ENCODE measurements around the gene SUMF1.

Gene SUMF1

DNA sequence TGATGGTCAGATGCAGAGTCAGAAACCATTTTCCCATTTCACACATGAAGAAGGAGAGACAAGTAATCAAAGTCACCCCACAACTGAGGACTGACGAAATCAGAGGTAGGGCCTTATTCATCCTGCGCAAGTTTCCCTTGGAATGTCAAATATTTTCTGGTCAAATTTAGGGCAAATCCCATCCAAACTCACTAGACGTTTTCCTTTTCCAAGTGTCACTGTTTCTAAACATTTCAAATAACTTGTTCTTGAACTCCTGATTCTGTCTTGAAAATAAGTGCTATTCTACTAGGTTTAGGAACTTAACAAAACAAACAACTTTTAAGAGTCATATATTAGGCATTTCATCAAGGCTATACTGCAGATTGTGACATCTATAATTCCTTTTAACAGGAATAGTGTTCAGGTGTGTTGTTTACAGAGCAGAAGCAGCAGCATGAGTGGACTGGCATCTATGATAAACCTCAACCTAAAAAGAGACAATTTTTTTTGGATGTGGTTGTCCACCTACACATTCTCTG, 40.7 kb downstream of the SUMF1 start:
- Mint-ChIP-seq H3K9me3 (peaks cover 4% of the 10 kb centered on the region), H3K4me1 (ENCODE audit: low read depth) (peaks cover 18% of the 10 kb centered on the region)
- intact Hi-C loops (cut with micrococcal nuclease): no loop called here

DNA sequence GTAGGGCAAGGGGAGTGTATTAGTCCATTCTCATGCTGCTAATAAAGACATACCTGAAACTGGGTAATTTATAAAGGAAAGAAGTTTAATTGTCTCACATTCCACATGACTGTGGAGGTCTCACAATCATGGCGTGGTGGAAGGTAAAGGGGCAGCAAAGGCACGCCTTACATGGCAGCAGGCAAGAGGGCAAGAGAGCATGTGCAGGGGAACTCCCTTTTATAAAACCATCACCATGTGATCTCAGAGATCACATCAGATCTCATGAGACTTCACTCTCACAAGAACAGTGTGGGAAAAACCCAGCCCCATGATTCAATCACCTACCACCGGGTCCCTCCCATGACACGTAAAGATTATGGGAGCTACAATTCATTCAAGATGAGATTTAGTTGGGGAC, 41.4 kb downstream of the SUMF1 start:
- peaks cover 18% of the 10 kb centered on the region for H3K4me1 Mint-ChIP-seq (ENCODE audit: low read depth)
- H3K27ac Mint-ChIP-seq: no peak overlapping the region
- no peaks in the 10 kb centered on the region for H3K27me3 Mint-ChIP-seq
- H3K4me3 Mint-ChIP-seq: no peak overlapping the region
- H3K9me3 Mint-ChIP-seq: no peaks in the 10 kb centered on the region
- H3K36me3 Mint-ChIP-seq (ENCODE audit: low read depth): peaks cover 33% of the 10 kb centered on the region
- intact Hi-C loops (cut with micrococcal nuclease): no loop called here

More for the DNA sequence above, 40.7 kb downstream of the SUMF1 start:
- peaks cover 38% of the 10 kb centered on the region for H3K36me3 Mint-ChIP-seq (ENCODE audit: low read depth)
- H3K27ac Mint-ChIP-seq: no peak overlapping the region
- no peaks in the 10 kb centered on the region for H3K27me3 Mint-ChIP-seq
- H3K4me3 Mint-ChIP-seq: no peak overlapping the region

- Mint-ChIP-seq H3K4me3 (no peak overlapping the region), H3K27me3 (no peaks in the 10 kb centered on the region), H3K27ac (no peak overlapping the region), H3K4me1 (ENCODE audit: low read depth) (peaks cover 18% of the 10 kb centered on the region), H3K36me3 (ENCODE audit: low read depth) (peaks cover 27% of the 10 kb centered on the region), H3K9me3 (no peaks in the 10 kb centered on the region)
- intact Hi-C loops (cut with micrococcal nuclease): no loop called here
Observed at GRCh38 chr3:4425055-4425454, 42.0 kb downstream of the SUMF1 start.

- H3K27me3 Mint-ChIP-seq: no peaks in the 10 kb centered on the region
- peaks cover 19% of the 10 kb centered on the region for H3K4me1 Mint-ChIP-seq (ENCODE audit: low read depth)
- intact Hi-C loops (cut with micrococcal nuclease): no loop called here
- no peak overlapping the region for H3K4me3 Mint-ChIP-seq
- H3K36me3 Mint-ChIP-seq (ENCODE audit: low read depth): peaks cover 58% of the 10 kb centered on the region
- H3K9me3 Mint-ChIP-seq: no peaks in the 10 kb centered on the region
- peak overlapping the region; percentile 76 for H3K27ac Mint-ChIP-seq
Observed at GRCh38 chr3:4421121-4421520, 45.9 kb downstream of the SUMF1 start.

GRCh38 chr3:4419920-4420319, 47.1 kb downstream of the SUMF1 start:
- Mint-ChIP-seq H3K4me3 (no peak overlapping the region), H3K27ac (no peak overlapping the region), H3K4me1 (ENCODE audit: low read depth) (peaks cover 11% of the 10 kb centered on the region), H3K36me3 (ENCODE audit: low read depth) (peaks cover 61% of the 10 kb centered on the region), H3K9me3 (no peaks in the 10 kb centered on the region), H3K27me3 (no peaks in the 10 kb centered on the region)
- intact Hi-C loops (cut with micrococcal nuclease): no loop called here

DNA sequence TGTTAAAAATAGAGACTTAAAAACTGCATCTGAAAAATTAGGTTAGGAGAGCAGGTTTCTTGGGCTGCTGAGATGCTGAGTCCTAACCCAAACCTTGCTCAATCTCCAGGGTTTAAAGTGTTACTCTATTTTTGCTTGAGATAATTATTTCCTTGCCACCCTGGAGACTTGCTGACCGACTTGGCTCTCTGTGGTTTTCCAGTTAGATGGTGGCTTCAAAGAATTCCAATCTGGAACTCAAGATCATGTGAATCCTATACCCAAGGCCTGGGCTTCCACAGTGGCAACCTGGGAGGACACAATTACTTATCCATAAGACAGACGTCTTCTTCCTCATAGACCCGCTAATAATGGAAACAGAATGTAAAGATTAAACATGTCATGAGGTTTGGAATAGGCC, 47.7 kb downstream of the SUMF1 start:
- H3K27ac Mint-ChIP-seq: peak overlapping the region; percentile 46
- intact Hi-C loops (cut with micrococcal nuclease): no loop called here
- no peak overlapping the region for H3K4me3 Mint-ChIP-seq
- no peaks in the 10 kb centered on the region for H3K27me3 Mint-ChIP-seq
- no peaks in the 10 kb centered on the region for H3K9me3 Mint-ChIP-seq
- H3K4me1 Mint-ChIP-seq (ENCODE audit: low read depth): peaks cover 11% of the 10 kb centered on the region
- peaks cover 65% of the 10 kb centered on the region for H3K36me3 Mint-ChIP-seq (ENCODE audit: low read depth)

DNA sequence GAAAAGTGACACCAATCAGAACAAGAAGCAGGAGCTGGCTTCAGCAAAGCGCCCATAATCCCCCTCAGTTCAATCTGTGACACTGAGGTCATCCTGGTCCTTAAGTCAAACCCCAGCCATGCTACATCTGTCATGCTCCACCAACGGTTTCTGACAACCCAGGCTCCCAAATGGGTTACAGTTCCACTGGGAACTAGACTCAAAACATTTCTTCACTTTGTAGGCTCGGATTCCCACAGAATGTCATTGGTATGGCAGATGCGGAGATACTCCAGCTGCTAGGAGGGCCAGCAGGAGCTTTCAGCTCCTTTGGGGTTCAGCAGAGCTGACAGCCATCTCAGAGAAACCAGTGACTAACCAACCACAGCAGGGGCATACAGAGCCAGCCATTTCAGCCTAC, 48.9 kb downstream of the SUMF1 start:
- Mint-ChIP-seq H3K36me3 (ENCODE audit: low read depth) (peaks cover 56% of the 10 kb centered on the region), H3K27ac (peak overlapping the region; percentile 46), H3K9me3 (no peaks in the 10 kb centered on the region), H3K27me3 (no peaks in the 10 kb centered on the region), H3K4me1 (ENCODE audit: low read depth) (peaks cover 11% of the 10 kb centered on the region), H3K4me3 (no peak overlapping the region)
- intact Hi-C loops (cut with micrococcal nuclease): no loop called here

- intact Hi-C loops (cut with micrococcal nuclease): no loop called here
- peak overlapping the region; percentile 46 for H3K27ac Mint-ChIP-seq
- no peak overlapping the region for H3K4me3 Mint-ChIP-seq
- peaks cover 11% of the 10 kb centered on the region for H3K4me1 Mint-ChIP-seq (ENCODE audit: low read depth)
- peaks cover 62% of the 10 kb centered on the region for H3K36me3 Mint-ChIP-seq (ENCODE audit: low read depth)
- H3K9me3 Mint-ChIP-seq: no peaks in the 10 kb centered on the region
- H3K27me3 Mint-ChIP-seq: no peaks in the 10 kb centered on the region
Observed at GRCh38 chr3:4417449-4417848, 49.6 kb downstream of the SUMF1 start.

DNA sequence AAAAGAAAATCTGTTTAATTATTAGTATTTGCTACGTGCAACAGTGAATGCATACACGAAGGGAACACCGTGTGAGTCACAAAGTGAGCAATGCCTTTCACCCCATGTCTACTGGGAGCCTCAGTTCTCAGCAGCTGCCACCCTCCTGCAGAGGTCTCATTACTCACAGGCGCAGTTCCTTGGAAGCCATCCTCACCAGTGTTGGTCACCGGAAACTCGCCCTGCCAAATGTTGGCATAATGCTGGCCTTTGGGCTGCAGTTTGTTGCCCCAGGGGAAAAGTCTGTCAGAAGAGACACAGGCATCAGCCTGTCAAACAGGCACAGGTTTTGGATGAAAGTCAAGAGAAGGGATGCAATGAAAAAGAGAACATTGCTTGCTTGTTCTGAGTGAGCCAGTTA, 50.1 kb downstream of the SUMF1 start:
- Mint-ChIP-seq H3K27ac (peak overlapping the region; percentile 46), H3K27me3 (no peaks in the 10 kb centered on the region), H3K4me1 (ENCODE audit: low read depth) (peaks cover 11% of the 10 kb centered on the region), H3K36me3 (ENCODE audit: low read depth) (peaks cover 67% of the 10 kb centered on the region), H3K9me3 (no peaks in the 10 kb centered on the region), H3K4me3 (no peak overlapping the region)
- intact Hi-C loops (cut with micrococcal nuclease): no loop called here

DNA sequence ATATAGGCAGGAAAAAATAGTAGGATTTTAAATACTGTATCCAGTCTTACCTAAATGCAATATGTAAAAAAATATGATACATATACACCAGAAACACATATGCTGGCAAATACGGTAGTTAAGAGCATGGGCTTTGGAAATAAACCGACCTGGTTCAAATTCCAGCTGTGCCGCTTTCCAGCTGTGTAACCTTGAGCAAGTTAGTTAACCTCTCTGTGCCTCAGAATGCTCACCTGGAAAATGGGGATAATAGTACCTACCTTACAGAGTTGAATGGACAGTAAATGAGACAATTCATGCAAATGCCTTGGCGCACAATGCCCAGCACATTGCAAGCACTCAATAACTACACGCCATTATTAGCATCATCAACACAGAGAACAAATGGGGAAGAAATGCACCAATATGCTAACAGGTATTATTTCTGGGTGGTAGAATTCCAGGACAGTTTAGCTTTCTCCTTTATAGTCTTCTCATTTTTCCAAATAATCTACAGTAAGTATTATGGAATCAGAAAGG, 50.6 kb downstream of the SUMF1 start:
- intact Hi-C loops (cut with micrococcal nuclease): no loop called here
- Mint-ChIP-seq H3K9me3 (no peaks in the 10 kb centered on the region), H3K4me3 (no peak overlapping the region), H3K27ac (no peak overlapping the region), H3K4me1 (ENCODE audit: low read depth) (peaks cover 11% of the 10 kb centered on the region), H3K36me3 (ENCODE audit: low read depth) (peaks cover 71% of the 10 kb centered on the region), H3K27me3 (no peaks in the 10 kb centered on the region)

DNA sequence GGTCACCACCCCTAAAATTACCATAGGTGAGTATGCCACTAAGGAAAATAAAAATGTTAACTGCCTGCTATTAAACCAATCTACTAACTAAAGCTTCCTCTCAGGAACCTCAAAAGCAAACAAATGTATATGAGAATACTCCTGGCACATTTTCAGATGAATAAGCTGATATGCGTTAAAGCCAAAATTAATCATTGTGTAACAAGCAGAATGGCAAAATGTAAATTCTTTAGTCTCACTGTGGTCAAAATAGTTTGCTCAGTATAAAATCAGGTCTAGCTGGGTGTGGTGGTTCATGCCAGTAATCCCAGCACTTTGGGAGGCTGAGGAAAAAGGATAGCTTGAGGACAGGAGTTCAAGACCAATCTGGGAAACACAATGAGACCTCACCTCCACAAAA, 53.6 kb downstream of the SUMF1 start:
- Mint-ChIP-seq H3K4me3 (no peak overlapping the region), H3K27ac (no peak overlapping the region), H3K9me3 (no peaks in the 10 kb centered on the region), H3K4me1 (ENCODE audit: low read depth) (peaks cover 23% of the 10 kb centered on the region), H3K27me3 (no peaks in the 10 kb centered on the region), H3K36me3 (ENCODE audit: low read depth) (peaks cover 82% of the 10 kb centered on the region)
- intact Hi-C loops (cut with micrococcal nuclease): no loop called here

- H3K4me3 Mint-ChIP-seq: no peak overlapping the region
- intact Hi-C loops (cut with micrococcal nuclease): no loop called here
- H3K27ac Mint-ChIP-seq: no peak overlapping the region
- peaks cover 12% of the 10 kb centered on the region for H3K4me1 Mint-ChIP-seq (ENCODE audit: low read depth)
- H3K27me3 Mint-ChIP-seq: no peaks in the 10 kb centered on the region
- H3K36me3 Mint-ChIP-seq (ENCODE audit: low read depth): peaks cover 81% of the 10 kb centered on the region
- no peaks in the 10 kb centered on the region for H3K9me3 Mint-ChIP-seq
Observed at GRCh38 chr3:4411833-4412232, 55.2 kb downstream of the SUMF1 start.

DNA sequence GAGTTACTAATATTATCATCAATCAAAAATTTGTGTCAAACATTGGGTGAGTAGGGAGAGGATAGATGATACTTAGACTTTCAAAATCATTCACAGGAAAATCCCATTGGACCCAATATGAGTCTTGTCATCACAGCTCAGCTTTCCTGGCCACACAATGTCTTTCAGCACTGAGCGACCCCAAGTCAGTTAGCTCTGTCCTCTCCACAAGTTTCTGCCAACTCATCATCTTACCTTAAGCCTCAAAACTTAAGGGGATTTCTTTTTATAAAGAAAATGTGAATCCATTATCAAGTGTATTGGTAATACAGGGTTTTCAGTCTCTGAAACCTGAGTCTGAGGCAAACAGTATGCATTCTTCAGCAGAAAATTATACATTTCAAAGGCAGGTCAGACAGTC, 55.8 kb downstream of the SUMF1 start:
- peaks cover 12% of the 10 kb centered on the region for H3K4me1 Mint-ChIP-seq (ENCODE audit: low read depth)
- no peaks in the 10 kb centered on the region for H3K27me3 Mint-ChIP-seq
- H3K4me3 Mint-ChIP-seq: no peak overlapping the region
- no peaks in the 10 kb centered on the region for H3K9me3 Mint-ChIP-seq
- intact Hi-C loops (cut with micrococcal nuclease): no loop called here
- no peak overlapping the region for H3K27ac Mint-ChIP-seq
- H3K36me3 Mint-ChIP-seq (ENCODE audit: low read depth): peaks cover 83% of the 10 kb centered on the region

DNA sequence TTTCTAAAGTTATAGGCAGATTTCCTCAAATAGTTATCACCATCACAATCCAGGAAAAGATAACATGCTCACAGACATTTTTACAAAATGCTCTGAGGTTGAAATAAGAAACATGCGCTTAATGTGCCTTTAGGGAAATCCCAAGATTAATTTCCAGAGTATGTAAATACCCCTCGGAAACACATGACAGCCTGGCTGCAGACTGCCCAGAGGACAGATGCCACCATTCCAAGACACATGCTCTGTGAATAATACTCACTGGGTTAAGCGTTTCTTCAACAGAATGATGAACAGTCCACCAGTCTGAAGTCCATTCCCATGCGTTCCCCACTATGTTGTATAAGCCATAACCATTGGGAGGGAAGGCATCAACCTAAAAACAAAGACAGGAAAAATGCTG, 56.5 kb downstream of the SUMF1 start:
- H3K4me1 Mint-ChIP-seq (ENCODE audit: low read depth): peaks cover 12% of the 10 kb centered on the region
- H3K27ac Mint-ChIP-seq: no peak overlapping the region
- H3K4me3 Mint-ChIP-seq: no peak overlapping the region
- H3K36me3 Mint-ChIP-seq (ENCODE audit: low read depth): peaks cover 82% of the 10 kb centered on the region
- no peaks in the 10 kb centered on the region for H3K9me3 Mint-ChIP-seq
- intact Hi-C loops (cut with micrococcal nuclease): no loop called here
- no peaks in the 10 kb centered on the region for H3K27me3 Mint-ChIP-seq

DNA sequence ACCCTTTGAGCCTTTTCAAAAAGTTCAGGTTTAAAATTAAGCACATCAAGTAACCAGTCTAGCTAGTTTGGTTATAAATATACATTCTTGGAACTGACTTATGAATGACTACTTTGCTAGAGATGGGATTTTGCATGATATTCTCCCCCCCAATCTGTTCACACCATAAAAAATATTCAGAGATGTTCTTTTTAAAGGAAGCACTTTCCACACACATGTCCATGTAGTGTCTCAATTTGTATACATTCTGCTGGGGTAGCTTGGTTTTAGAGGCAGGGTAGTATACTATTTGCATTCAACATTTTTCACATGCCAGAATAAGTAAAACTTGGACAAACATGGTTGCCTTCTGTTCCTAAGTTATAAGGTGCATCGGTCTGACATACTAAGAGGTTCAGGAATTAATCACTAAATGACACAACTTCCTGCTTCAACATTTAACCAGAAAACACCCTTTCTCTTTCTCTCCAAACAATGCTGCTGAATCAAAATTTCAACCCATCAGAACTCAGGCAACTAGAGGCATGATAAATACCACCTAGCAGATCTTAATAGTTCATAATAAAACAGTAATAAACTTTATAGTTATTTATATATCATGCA, 57.0 kb downstream of the SUMF1 start:
- Mint-ChIP-seq H3K4me1 (ENCODE audit: low read depth) (peaks cover 12% of the 10 kb centered on the region), H3K27me3 (no peaks in the 10 kb centered on the region), H3K27ac (no peak overlapping the region), H3K4me3 (no peak overlapping the region), H3K9me3 (no peaks in the 10 kb centered on the region), H3K36me3 (ENCODE audit: low read depth) (peaks cover 82% of the 10 kb centered on the region)
- intact Hi-C loops (cut with micrococcal nuclease): no loop called here

Data from dendritic cell treated with granulocyte-macrophage colony-stimulating factor and Interleukin-4, amounts not matched to agents 40 ng/mL and 50 ng/mL, for 4 days (primary cell).